Measurements from ENCODE around the gene LATS1.
A peak's percentile ranks its signal among the peaks of the same experiment; 100 is the strongest.

LATS1 gene

DNA sequence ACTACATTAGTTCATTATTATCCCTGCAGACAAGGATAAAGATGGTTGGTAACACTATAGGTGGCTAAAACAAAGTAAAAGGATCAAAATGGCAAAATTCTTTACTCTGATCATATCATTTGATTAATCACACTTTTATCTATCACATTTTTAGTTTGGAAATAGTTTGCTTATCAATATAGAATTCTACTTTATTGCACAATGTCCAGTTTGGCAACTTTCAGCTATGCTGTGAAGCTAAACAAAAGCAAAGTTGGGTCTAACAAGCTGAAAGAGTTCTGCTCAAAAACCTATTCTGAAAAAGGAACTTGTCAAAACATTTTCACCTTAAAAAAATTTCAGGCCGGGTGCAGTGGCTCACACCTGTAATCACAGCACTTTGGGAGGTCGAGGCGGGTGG, 7.9 kb upstream of the LATS1 start:
- FAIRE-seq, result no peak
- no peak for TF ChIP-seq POLR2AphosphoS5 (IDR thresholded peaks at IDR 0.05; ENCODE audit: low read depth, low read length)
- DNase-seq (ENCODE audit: insufficient read length), result no peak

- no peak for TF ChIP-seq POLR2A (IDR thresholded peaks at IDR 0.05; ENCODE audit: low read depth, low read length)
- TF ChIP-seq TAF1 (IDR thresholded peaks at IDR 0.05; ENCODE audit: borderline replicate concordance, low read depth, low read length), result no peak
- TF ChIP-seq POLR2AphosphoS5 (IDR thresholded peaks at IDR 0.05; ENCODE audit: low read depth, low read length), result no peak
- peak; percentile 54 for FAIRE-seq
- DNase-seq (ENCODE audit: insufficient read length), result no peak
Measured at GRCh38 chr6:149723771-149724417, 6.0 kb upstream of the LATS1 start.

DNA sequence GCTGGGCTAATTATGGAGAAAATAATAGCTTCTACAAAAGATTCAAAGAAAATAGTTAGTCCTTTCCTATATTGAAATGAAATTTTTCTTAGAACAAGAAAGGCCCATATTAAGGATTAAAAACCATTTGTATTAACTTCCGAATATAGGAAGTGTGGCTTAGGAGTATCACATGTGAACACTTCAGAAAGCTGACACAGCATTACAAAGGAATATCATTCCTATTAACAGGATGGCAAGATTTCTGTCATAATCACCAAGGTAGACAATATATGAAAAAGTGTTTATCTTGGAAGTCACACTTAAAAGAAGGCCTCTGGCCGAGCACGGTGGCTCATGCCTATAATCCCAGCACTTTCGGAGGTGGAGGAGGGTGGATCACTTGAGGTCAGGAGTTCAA, 5.4 kb upstream of the LATS1 start:
- TF ChIP-seq TAF1 (IDR thresholded peaks at IDR 0.05; ENCODE audit: borderline replicate concordance, low read depth, low read length) (no peak), POLR2A (IDR thresholded peaks at IDR 0.05; ENCODE audit: low read depth, low read length) (no peak), POLR2AphosphoS5 (IDR thresholded peaks at IDR 0.05; ENCODE audit: low read depth, low read length) (no peak)
- DNase-seq (ENCODE audit: insufficient read length), result no peak
- no peak for FAIRE-seq

DNA sequence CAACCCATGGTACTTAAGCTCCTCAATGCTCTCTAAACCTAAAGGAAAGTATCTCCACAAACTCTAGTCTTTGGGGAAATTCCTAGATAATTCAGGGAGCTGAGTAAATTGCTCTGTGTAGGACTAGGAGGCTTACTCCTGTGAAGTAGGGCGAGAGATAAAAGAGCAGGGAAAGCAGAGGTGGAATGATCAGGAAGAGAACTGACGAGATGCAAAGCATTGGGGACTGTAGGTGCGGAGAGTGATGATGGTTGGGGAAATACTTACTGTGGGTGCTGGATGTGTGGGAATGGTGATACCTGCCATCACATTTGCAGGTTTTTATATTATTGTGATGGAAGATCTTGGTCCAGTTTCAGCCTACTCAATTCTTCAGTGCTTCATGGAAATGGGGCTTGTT, 1.6 kb upstream of the LATS1 start:
- FAIRE-seq, result no peak
- TF ChIP-seq TAF1 (IDR thresholded peaks at IDR 0.05; ENCODE audit: borderline replicate concordance, low read depth, low read length) (no peak), POLR2AphosphoS5 (IDR thresholded peaks at IDR 0.05; ENCODE audit: low read depth, low read length) (no peak), POLR2A (IDR thresholded peaks at IDR 0.05; ENCODE audit: low read depth, low read length) (no peak)
- DNase-seq (ENCODE audit: insufficient read length), result no peak

GRCh38 chr6:149717255-149717587, 680 bp downstream of the LATS1 start:
- DNase-seq (ENCODE audit: insufficient read length) (no peak), FAIRE-seq (peak; percentile 17)
- TF ChIP-seq POLR2AphosphoS5 (IDR thresholded peaks at IDR 0.05; ENCODE audit: low read depth, low read length) (no peak), POLR2A (IDR thresholded peaks at IDR 0.05; ENCODE audit: low read depth, low read length) (no peak), TAF1 (IDR thresholded peaks at IDR 0.05; ENCODE audit: borderline replicate concordance, low read depth, low read length) (no peak)

- no peak for DNase-seq (ENCODE audit: insufficient read length)
- no peak for TF ChIP-seq POLR2A (IDR thresholded peaks at IDR 0.05; ENCODE audit: low read depth, low read length)
- no peak for TF ChIP-seq POLR2AphosphoS5 (IDR thresholded peaks at IDR 0.05; ENCODE audit: low read depth, low read length)
- no peak for TF ChIP-seq TAF1 (IDR thresholded peaks at IDR 0.05; ENCODE audit: borderline replicate concordance, low read depth, low read length)
- FAIRE-seq, result no peak
Measured at GRCh38 chr6:149716181-149716963, 1.5 kb downstream of the LATS1 start.

DNA sequence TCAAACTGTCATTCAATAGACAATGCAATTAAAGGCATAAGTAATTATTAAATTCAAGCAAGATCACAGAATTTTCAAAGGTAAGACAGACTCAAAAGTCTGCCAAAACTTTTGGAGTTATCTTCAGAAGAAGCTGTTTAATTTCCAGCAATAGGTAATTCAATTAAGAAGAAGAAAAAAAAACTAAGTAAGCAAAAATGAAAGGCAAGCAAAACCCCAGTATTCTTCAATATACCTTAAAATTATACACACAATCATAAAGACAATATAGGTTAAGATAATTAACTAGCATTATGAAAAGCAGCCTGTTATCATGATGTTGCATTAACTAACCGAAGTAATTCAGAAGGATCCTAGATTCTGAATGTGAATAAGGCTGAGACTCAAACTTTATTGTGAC, 3.5 kb downstream of the LATS1 start:
- no peak for FAIRE-seq
- TF ChIP-seq POLR2AphosphoS5 (IDR thresholded peaks at IDR 0.05; ENCODE audit: low read depth, low read length) (no peak), POLR2A (IDR thresholded peaks at IDR 0.05; ENCODE audit: low read depth, low read length) (no peak)
- no peak for DNase-seq (ENCODE audit: insufficient read length)

DNA sequence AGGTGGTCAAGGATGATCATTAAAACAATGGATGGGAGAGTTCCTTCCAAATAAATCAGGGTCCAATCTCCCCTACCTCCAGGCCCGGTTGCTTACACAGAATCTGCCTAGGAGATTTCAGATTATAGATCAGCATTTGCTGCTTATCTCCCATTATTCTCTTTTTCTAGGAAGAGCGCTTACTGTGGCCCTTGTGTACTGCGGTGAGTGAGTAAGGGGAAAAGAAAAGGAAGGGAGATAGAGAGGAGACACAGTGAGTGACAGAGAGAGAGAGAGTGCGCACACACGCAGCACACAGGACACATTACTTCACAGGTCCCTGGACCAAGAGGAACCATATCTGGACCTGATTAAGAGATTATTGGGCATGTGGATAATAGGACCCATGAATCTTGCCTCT, 6.2 kb downstream of the LATS1 start:
- FAIRE-seq (no peak), DNase-seq (ENCODE audit: insufficient read length) (no peak)
- no peak for TF ChIP-seq POLR2A (IDR thresholded peaks at IDR 0.05; ENCODE audit: low read depth, low read length)
- TF ChIP-seq TAF1 (IDR thresholded peaks at IDR 0.05; ENCODE audit: borderline replicate concordance, low read depth, low read length), result no peak
- TF ChIP-seq POLR2AphosphoS5 (IDR thresholded peaks at IDR 0.05; ENCODE audit: low read depth, low read length), result no peak

DNA sequence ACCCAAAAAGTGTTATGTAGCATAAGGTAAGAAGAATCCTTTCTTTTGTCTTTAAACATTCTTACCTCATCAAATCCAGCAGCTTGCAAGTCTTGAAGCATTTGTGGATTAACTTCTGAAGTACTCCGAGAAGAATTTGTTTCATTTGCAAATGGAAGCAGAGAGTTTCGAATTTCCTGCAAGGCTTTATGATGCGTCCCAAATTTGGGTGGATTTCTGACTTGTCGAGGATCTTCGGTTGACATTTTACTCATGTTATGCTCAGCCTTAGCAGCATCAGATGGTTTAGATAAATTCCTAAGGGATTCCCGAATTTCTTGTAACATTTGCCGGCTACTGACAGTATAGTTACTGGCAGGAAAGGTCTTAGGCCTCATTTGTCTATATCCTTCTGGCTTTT, 16.2 kb downstream of the LATS1 start:
- TF ChIP-seq TAF1 (IDR thresholded peaks at IDR 0.05; ENCODE audit: borderline replicate concordance, low read depth, low read length), result no peak
- no peak for TF ChIP-seq POLR2AphosphoS5 (IDR thresholded peaks at IDR 0.05; ENCODE audit: low read depth, low read length)
- TF ChIP-seq POLR2A (IDR thresholded peaks at IDR 0.05; ENCODE audit: low read depth, low read length), result no peak
- FAIRE-seq, result no peak
- DNase-seq (ENCODE audit: insufficient read length), result no peak

GRCh38 chr6:149699150-149699549, 18.8 kb downstream of the LATS1 start:
- no peak for DNase-seq (ENCODE audit: insufficient read length)
- no peak for FAIRE-seq
- no peak for TF ChIP-seq TAF1 (IDR thresholded peaks at IDR 0.05; ENCODE audit: borderline replicate concordance, low read depth, low read length)
- no peak for TF ChIP-seq POLR2AphosphoS5 (IDR thresholded peaks at IDR 0.05; ENCODE audit: low read depth, low read length)
- no peak for TF ChIP-seq POLR2A (IDR thresholded peaks at IDR 0.05; ENCODE audit: low read depth, low read length)

- no peak for FAIRE-seq
- no peak for DNase-seq (ENCODE audit: insufficient read length)
- TF ChIP-seq POLR2AphosphoS5 (IDR thresholded peaks at IDR 0.05; ENCODE audit: low read depth, low read length) (no peak), TAF1 (IDR thresholded peaks at IDR 0.05; ENCODE audit: borderline replicate concordance, low read depth, low read length) (no peak), POLR2A (IDR thresholded peaks at IDR 0.05; ENCODE audit: low read depth, low read length) (no peak)
Measured at GRCh38 chr6:149698175-149698574, 19.7 kb downstream of the LATS1 start.

GRCh38 chr6:149696901-149697300, 21.0 kb downstream of the LATS1 start:
- peak; percentile 5 for FAIRE-seq
- no peak for DNase-seq (ENCODE audit: insufficient read length)
- TF ChIP-seq POLR2A (IDR thresholded peaks at IDR 0.05; ENCODE audit: low read depth, low read length), result no peak
- TF ChIP-seq POLR2AphosphoS5 (IDR thresholded peaks at IDR 0.05; ENCODE audit: low read depth, low read length), result no peak
- TF ChIP-seq TAF1 (IDR thresholded peaks at IDR 0.05; ENCODE audit: borderline replicate concordance, low read depth, low read length), result no peak

Data from GM12892 (cell line).